H1 (cell line): ENCODE measurements around the gene ZDHHC20. TPM values are rescaled to one million over a fixed set of nuclear protein-coding genes. Genes with fewer than 3 reads are reported as not detected.

Source experiments
- CTCF ChIA-PET: fragments of 300-600 bp; sonication (Branson Sonifier 250); formaldehyde crosslinking; loops from one replicate; lab custom pipeline; 2021; ENCODE audit not compliant: partially characterized antibody; lab: Charles Lee
- POLR2A ChIA-PET: fragments of 300-600 bp; sonication (Branson Sonifier 250); formaldehyde crosslinking; loops from one replicate; lab custom pipeline; 2021; ENCODE audit warnings: inconsistent platforms; ENCODE audit not compliant: partially characterized antibody; lab: Charles Lee
- DNase-seq, 2 experiments: peaks; one replicate each; pipeline versions ENCODE4 v3.0.0 to v3.0.0-alpha.2; 2010 to 2022; ENCODE audit warnings: low spot score in 2 of 2, low read depth in 1 of 2, mixed read lengths in 1 of 2
- FAIRE-seq: peaks from 2 replicates; lab custom pipeline; 2011; peaks lifted over from hg19 to GRCh38; lab: Jason Lieb, UNC
- H2AFZ ChIP-seq: 2 replicates; pipeline ENCODE4 v1.8.1; 2012; ENCODE audit warnings: low read length, inconsistent platforms
- H2AK5ac ChIP-seq: 2 replicates; pipeline ENCODE4 v1.6.1; 2013; ENCODE audit warnings: low read depth, low read length
- H2BK120ac ChIP-seq: replicated peaks from 2 replicates; pipeline ENCODE3; 2013; ENCODE audit warnings: low read depth, low read length, inconsistent platforms
- H2BK12ac ChIP-seq: 2 replicates; pipeline ENCODE4 v1.6.1; 2013; ENCODE audit warnings: low read depth, low read length
- H2BK15ac ChIP-seq: 2 replicates; pipeline ENCODE4 v1.6.1; 2013; ENCODE audit warnings: low read length
- H2BK20ac ChIP-seq: 2 replicates; pipeline ENCODE4 v1.6.1; 2013; ENCODE audit warnings: low read length
- H2BK5ac ChIP-seq: 2 replicates; pipeline ENCODE4 v1.6.1; 2013; ENCODE audit warnings: low read depth, low read length
- H3K14ac ChIP-seq: 2 replicates; pipeline ENCODE4 v1.6.1; 2013; ENCODE audit warnings: inconsistent platforms; ENCODE audit not compliant: insufficient read length
- H3K18ac ChIP-seq: 2 replicates; pipeline ENCODE4 v1.6.1; 2013; ENCODE audit warnings: low read length; ENCODE audit errors: extremely low read depth
- H3K23ac ChIP-seq: 2 replicates; pipeline ENCODE4 v1.6.1; 2013; ENCODE audit warnings: inconsistent platforms; ENCODE audit not compliant: insufficient read length
- H3K23me2 ChIP-seq: 2 replicates; pipeline ENCODE4 v1.6.1; 2013; ENCODE audit warnings: low read depth, low read length
- H3K27ac ChIP-seq: 2 replicates; pipeline ENCODE4 v1.6.1; 2011; ENCODE audit warnings: low read depth, low read length, inconsistent platforms
- H3K27me3 ChIP-seq, 4 experiments: replicated peaks in 1 of 4; 1 replicate in 1 of 4; 2 replicates in 3 of 4; pipeline versions ENCODE4 v1.6.1 to v1.8.1; 2011 to 2013; ENCODE audit warnings: low read length in 3 of 4, mild to moderate bottlenecking in 3 of 4, inconsistent platforms in 2 of 4, mixed read lengths in 2 of 4, moderate library complexity in 1 of 4; ENCODE audit not compliant: control insufficient read depth in 3 of 4, insufficient read depth in 3 of 4; ENCODE audit errors: extremely low read depth in 1 of 4
- H3K36me3 ChIP-seq, 4 experiments: 2 replicates each; pipeline versions ENCODE4 v1.6.1 to v1.8.1; 2011 to 2013; ENCODE audit warnings: mild to moderate bottlenecking in 4 of 4, low read length in 3 of 4, moderate library complexity in 2 of 4, control low read depth in 1 of 4, inconsistent platforms in 1 of 4; ENCODE audit not compliant: insufficient read depth in 4 of 4, control insufficient read depth in 2 of 4
- H3K4ac ChIP-seq: replicated peaks from 2 replicates; pipeline ENCODE3; 2013; ENCODE audit warnings: low read length, low read depth, mixed read lengths, inconsistent platforms; ENCODE audit not compliant: insufficient read length
- H3K4me1 ChIP-seq, 4 experiments: replicated peaks in 1 of 4; 1 replicate in 1 of 4; 2 replicates in 3 of 4; pipeline versions ENCODE4 v1.6.1 to v1.8.1; 2011 to 2013; ENCODE audit warnings: low read length in 3 of 4, inconsistent platforms in 2 of 4, mixed read lengths in 1 of 4; ENCODE audit not compliant: insufficient read depth in 4 of 4, control insufficient read depth in 3 of 4
- H3K4me2 ChIP-seq, 2 experiments: 2 replicates each; pipeline versions ENCODE4 v1.6.1 to v1.8.1; 2011 to 2013; ENCODE audit warnings: low read depth in 2 of 2, low read length in 2 of 2, control low read depth in 1 of 2, inconsistent platforms in 1 of 2, mild to moderate bottlenecking in 1 of 2; ENCODE audit not compliant: insufficient read depth in 1 of 2
- H3K4me3 ChIP-seq, 4 experiments: fragments of 200-600, 300-600 bp in 1 of 4; sonication (generic), shearing (Covaris generic), sonication (Bioruptor Twin) in 1 of 4; 2 replicates each; pipeline versions ENCODE4 v1.5.1 to v1.8.1; 2011 to 2016; ENCODE audit warnings: low read length in 4 of 4, low read depth in 3 of 4, control low read depth in 2 of 4, inconsistent platforms in 2 of 4, mild to moderate bottlenecking in 2 of 4, mixed read lengths in 1 of 4, moderate library complexity in 1 of 4; ENCODE audit not compliant: insufficient read depth in 2 of 4; ENCODE audit errors: extremely low read depth in 1 of 4
- H3K56ac ChIP-seq: replicated peaks from 2 replicates; pipeline ENCODE3; 2013; ENCODE audit warnings: low read depth, mild to moderate bottlenecking, mixed read lengths, low read length, inconsistent platforms; ENCODE audit not compliant: insufficient read length
- H3K79me1 ChIP-seq: 2 replicates; pipeline ENCODE4 v1.6.1; 2013; ENCODE audit warnings: low read depth, low read length, control low read depth
- H3K79me2 ChIP-seq, 2 experiments: 2 replicates each; pipeline versions ENCODE4 v1.6.1 to v1.8.1; 2012 to 2013; ENCODE audit warnings: low read length in 2 of 2, mild to moderate bottlenecking in 2 of 2, inconsistent platforms in 1 of 2; ENCODE audit not compliant: insufficient read depth in 2 of 2, control insufficient read depth in 1 of 2
- H3K9ac ChIP-seq, 4 experiments: replicated peaks in 1 of 4; 1 replicate in 1 of 4; 2 replicates in 3 of 4; pipeline versions ENCODE4 v1.6.1 to v1.8.1; 2011 to 2013; ENCODE audit warnings: low read depth in 3 of 4, low read length in 3 of 4, control low read depth in 2 of 4, mild to moderate bottlenecking in 2 of 4, moderate library complexity in 2 of 4, inconsistent platforms in 1 of 4; ENCODE audit errors: extremely low read depth in 1 of 4
- H3K9me3 ChIP-seq, 2 experiments: 2 replicates each; pipeline versions ENCODE4 v1.6.1 to v1.8.1; 2012 to 2013; ENCODE audit warnings: mild to moderate bottlenecking in 2 of 2, moderate library complexity in 2 of 2, control low read depth in 1 of 2, inconsistent platforms in 1 of 2, low read depth in 1 of 2, low read length in 1 of 2, mixed read lengths in 1 of 2; ENCODE audit not compliant: insufficient read depth in 2 of 2
- H4K20me1 ChIP-seq, 2 experiments: replicated peaks in 1 of 2; 2 replicates each; pipeline versions ENCODE3 to v1.8.1; 2011 to 2013; ENCODE audit warnings: inconsistent platforms in 2 of 2, low read length in 2 of 2, mild to moderate bottlenecking in 1 of 2; ENCODE audit not compliant: insufficient read depth in 2 of 2, control insufficient read depth in 1 of 2
- H4K5ac ChIP-seq: 2 replicates; pipeline ENCODE4 v1.6.1; 2013; ENCODE audit warnings: low read length, low read depth, mixed read lengths, inconsistent platforms; ENCODE audit not compliant: insufficient read length
- H4K8ac ChIP-seq: 2 replicates; pipeline ENCODE4 v1.8.0; 2013; ENCODE audit warnings: mild to moderate bottlenecking, moderate library complexity, low read length, inconsistent platforms; ENCODE audit not compliant: insufficient read depth; ENCODE audit errors: extremely low read depth
- H4K91ac ChIP-seq: replicated peaks from 2 replicates; pipeline ENCODE3; 2013; ENCODE audit warnings: low read length, mixed read lengths, inconsistent platforms; ENCODE audit not compliant: insufficient read length
- CHD1 ChIP-seq: IDR thresholded peaks from 2 replicates; pipeline ENCODE4 v1.6.1; 2012; ENCODE audit warnings: low read depth, low read length, improper control_type of control experiment
- FOSL1 ChIP-seq: IDR thresholded peaks from 2 replicates; pipeline ENCODE4 v1.6.1; 2011; ENCODE audit warnings: mild to moderate bottlenecking, low read depth, low read length, moderate library complexity; ENCODE audit not compliant: insufficient read depth
- NRF1 ChIP-seq: IDR thresholded peaks from 2 replicates; pipeline ENCODE4 v1.6.1; 2011; ENCODE audit warnings: mild to moderate bottlenecking, low read depth, low read length, improper control_type of control experiment
- PHF8 ChIP-seq: fragments of 200-600 bp; sonication (generic); conservative IDR thresholded peaks from 2 replicates; pipeline ENCODE4 v1.7.1; 2012; ENCODE audit warnings: low read depth, mild to moderate bottlenecking, inconsistent platforms, low read length, moderate library complexity
- SAP30 ChIP-seq: fragments of 300-600 bp; sonication (generic); IDR thresholded peaks from 2 replicates; pipeline ENCODE4 v1.7.1; 2012; ENCODE audit warnings: low read length, moderate library complexity, mild to moderate bottlenecking, inconsistent platforms; ENCODE audit not compliant: insufficient read depth, insufficient replicate concordance
- SUZ12 ChIP-seq: fragments of 200-600 bp; sonication (generic); IDR thresholded peaks from 2 replicates; pipeline ENCODE4 v1.6.1; 2012; ENCODE audit warnings: mild to moderate bottlenecking, inconsistent platforms, low read length, moderate library complexity, mixed read lengths
- WGBS, 2 experiments: shearing (Covaris generic) in 1 of 2; methylation state at CpG; one replicate each; pipeline versions ENCODE4 v1.1.6 to v1.1.7; 2013 to 2015; ENCODE audit warnings: low lambda C conversion rate in 2 of 2, mixed read lengths in 2 of 2, inconsistent platforms in 1 of 2, low coverage in 1 of 2, missing lambda C conversion rate in 1 of 2; ENCODE audit not compliant: insufficient replicate concordance in 2 of 2, insufficient coverage in 1 of 2, insufficient read length in 1 of 2; ENCODE audit errors: extremely low coverage in 1 of 2, missing lambda C conversion rate in 1 of 2; 5-methylcytosine and 5-hydroxymethylcytosine counted together
- polyA plus RNA-seq, 7 experiments: library from polyadenylated mRNA; depleted of rRNA in 3 of 7; stranded (reverse) in 5 of 7; unstranded in 2 of 7; fragments of >200 nt in 5 of 7; fragments of 200-250 nt in 2 of 7; gene quantifications; 1 replicate in 5 of 7; 2 replicates in 1 of 7; 4 replicates in 1 of 7; pipeline versions ENCODE4 v1.2.1 to v1.2.3, GENCODE V29; 2011 to 2013; ENCODE audit warnings: missing spikeins in 2 of 7, mixed read lengths in 2 of 7
- total RNA-seq: library from RNA; stranded (reverse); fragmentation: NEBNext Ultra II Directional; extraction: Animal tissue kit (Norgen Biotek cat#: 25700); gene quantifications from 2 replicates; pipeline ENCODE4 v1.2.1, GENCODE V29; 2021

Gene ZDHHC20
- total and polyA plus RNA-seq, 2 of the 8 experiments (the other 6 are each of a cell fraction or from before 2014, with no cell fraction given), result 16.4 to 89.0 TPM

DNA sequence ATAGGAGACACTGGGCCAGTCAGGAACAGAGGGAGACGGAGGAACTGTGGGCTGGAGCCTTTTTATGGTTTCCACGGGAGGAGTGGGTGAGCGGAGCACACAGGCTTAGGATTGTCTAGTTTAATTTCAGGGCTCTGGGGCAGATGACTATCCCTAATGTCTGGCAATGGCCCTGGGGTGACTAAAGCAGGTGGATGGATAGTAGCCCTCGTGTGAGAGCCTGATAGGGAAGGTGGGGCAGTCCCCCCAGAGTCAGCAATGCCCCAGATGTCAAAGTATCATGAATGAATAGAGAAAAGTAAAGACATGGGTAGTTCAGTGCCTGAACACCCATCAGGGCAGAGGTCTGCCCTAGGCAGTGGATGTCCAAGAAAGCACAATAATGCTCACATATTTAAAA, 94.2 kb downstream of the ZDHHC20 start:
- Histone ChIP-seq H2AFZ (no peak overlapping the region), H3K79me1 (no peaks in the 10 kb centered on the region), H4K8ac (no peak overlapping the region), H3K9me3 (no peaks in the 10 kb centered on the region), H3K36me3 (no peaks in the 10 kb centered on the region), H3K27ac (no peak overlapping the region), H2BK5ac (no peak overlapping the region), H3K4ac (no peak overlapping the region), H2BK20ac (no peak overlapping the region), H4K5ac (no peak overlapping the region), H3K56ac (no peak overlapping the region), H2BK15ac (no peak overlapping the region), H3K14ac (no peak overlapping the region), H3K23me2 (no peaks in the 10 kb centered on the region), H3K79me2 (no peaks in the 10 kb centered on the region), H2AK5ac (no peak overlapping the region), H3K27me3 (no peaks in the 10 kb centered on the region), H3K4me3 (no peak overlapping the region), H3K23ac (no peak overlapping the region), H3K4me1 (no peaks in the 10 kb centered on the region; a peak in 1 of 7 replicates), H3K18ac (no peak overlapping the region), H2BK120ac (no peak overlapping the region), H3K4me2 (no peak overlapping the region), H2BK12ac (no peak overlapping the region), H3K9ac (no peak overlapping the region), H4K20me1 (no peaks in the 10 kb centered on the region), H4K91ac (no peak overlapping the region)
- FAIRE-seq (no peak), DNase-seq (no peak)
- 98% methylated on average over 4 of the region's 4 CpGs; no CpG with 5 or more reads in 1 of the 2 experiments for WGBS, 2 experiments
- ChIA-PET POLR2A (no interaction called here), CTCF (no interaction called here)
- TF ChIP-seq SUZ12 (no peak), PHF8 (no peak), SAP30 (no peak), FOSL1 (no peak), NRF1 (no peak), CHD1 (no peak)
